OCI-LY7 (cell line): ENCODE data around the gene ST6GALNAC2. TPM values are rescaled to one million over a fixed set of nuclear protein-coding genes. Genes with fewer than 3 reads are reported as not detected.

Experiments
- BruUV-seq: library from RNA; stranded (reverse); fragments of 400-500 nt; replicated peaks from 2 replicates; lab custom pipeline; 2021; lab: Mats Ljungman, UMichigan
- CTCF ChIA-PET: fragments of 300-600 bp; sonication (Branson Sonifier 250); formaldehyde crosslinking; loops from one replicate; lab custom pipeline; 2022; ENCODE audit warnings: antibody characterized with exemption; ENCODE audit not compliant: unreplicated experiment; lab: Charles Lee
- POLR2A ChIA-PET: fragments of 300-600 bp; sonication (Branson Sonifier 250); formaldehyde crosslinking; loops from one replicate; lab custom pipeline; 2022; ENCODE audit warnings: antibody characterized with exemption; lab: Charles Lee
- DNase-seq: peaks from one replicate; pipeline ENCODE4 v3.0.0-alpha.2; 2015; ENCODE audit warnings: low spot score
- H2AFZ ChIP-seq: fragments of 200-600 bp; sonication (generic), shearing (Covaris generic); 2 replicates; pipeline ENCODE4 v1.6.1; 2014; ENCODE audit warnings: mild to moderate bottlenecking, antibody characterized with exemption, low read length, moderate library complexity
- H3K27ac ChIP-seq: fragments of 200-600 bp; sonication (generic); 2 replicates; pipeline ENCODE4 v1.5.1; 2014; ENCODE audit warnings: mixed run types, low read depth, mild to moderate bottlenecking, moderate library complexity, low read length, inconsistent platforms; ENCODE audit not compliant: poor library complexity, severe bottlenecking
- H3K36me3 ChIP-seq: fragments of 200-600 bp; sonication (generic); 2 replicates; pipeline ENCODE4 v1.6.1; 2014; ENCODE audit warnings: mild to moderate bottlenecking, antibody characterized with exemption, low read length, moderate library complexity, mixed read lengths; ENCODE audit not compliant: insufficient read depth
- H3K4me1 ChIP-seq: fragments of 200-600 bp; sonication (generic); 2 replicates; pipeline ENCODE4 v1.5.1; 2014; ENCODE audit warnings: mild to moderate bottlenecking, low read length; ENCODE audit not compliant: insufficient read depth, poor library complexity, severe bottlenecking
- H3K4me2 ChIP-seq: fragments of 200-600 bp; sonication (generic); 2 replicates; pipeline ENCODE4 v1.6.1; 2014; ENCODE audit warnings: mild to moderate bottlenecking, low read length
- H3K4me3 ChIP-seq: fragments of 200-600 bp; sonication (generic); 2 replicates; pipeline ENCODE4 v1.5.1; 2014; ENCODE audit warnings: mild to moderate bottlenecking, low read depth, low read length; ENCODE audit not compliant: poor library complexity, severe bottlenecking
- H3K79me2 ChIP-seq: fragments of 200-600 bp; sonication (generic); 2 replicates; pipeline ENCODE4 v1.6.1; 2016; ENCODE audit warnings: low read depth, mild to moderate bottlenecking, low read length, moderate library complexity, mixed read lengths; ENCODE audit not compliant: insufficient read depth
- H3K9me2 ChIP-seq: fragments of 200-600 bp; sonication (generic); 2 replicates; pipeline ENCODE4 v1.6.1; 2016; ENCODE audit warnings: mild to moderate bottlenecking, low read length, mixed read lengths; ENCODE audit not compliant: insufficient read depth
- H3K9me3 ChIP-seq: fragments of 200-600 bp; sonication (generic); 2 replicates; pipeline ENCODE4 v1.6.1; 2014; ENCODE audit warnings: mild to moderate bottlenecking, mixed run types, low read length, mixed read lengths
- H4K20me1 ChIP-seq: fragments of 200-600 bp; sonication (generic); 2 replicates; pipeline ENCODE4 v1.6.1; 2014; ENCODE audit warnings: mild to moderate bottlenecking, antibody characterized with exemption, low read length, moderate library complexity, mixed read lengths; ENCODE audit not compliant: insufficient read depth
- EZH2phosphoT487 ChIP-seq: fragments of 200-600 bp; sonication (generic); IDR thresholded peaks from 2 replicates; pipeline ENCODE4 v1.6.1; 2018; ENCODE audit warnings: low read depth, borderline replicate concordance, mild to moderate bottlenecking, mixed run types, antibody characterized with exemption, low read length, moderate library complexity, mixed read lengths
- intact Hi-C: fragments of 100-400 bp; cut with micrococcal nuclease; formaldehyde crosslinking; loops from one replicate; pipeline ENCODE4 v1.10.0; 2022; ENCODE audit not compliant: unreplicated experiment
- total RNA-seq, 2 experiments: library from RNA; depleted of rRNA in 1 of 2; stranded (reverse); fragments of >200 nt in 1 of 2; shearing (Covaris generic) in 1 of 2; gene quantifications; 2 replicates each; pipeline ENCODE4 v1.2.3, GENCODE V29; 2014 to 2022
- TF ChIP-seq, protein P1 (sequence below): fragments of 200-600 bp; sonication (generic); conservative IDR thresholded peaks from 2 replicates; pipeline ENCODE4 v1.5.1; 2014; ENCODE audit warnings: mild to moderate bottlenecking, antibody characterized with exemption, low read length, moderate library complexity, mixed read lengths

The ST6GALNAC2 gene
- total RNA-seq, 2 experiments from 2014 or later = not detected

DNA sequence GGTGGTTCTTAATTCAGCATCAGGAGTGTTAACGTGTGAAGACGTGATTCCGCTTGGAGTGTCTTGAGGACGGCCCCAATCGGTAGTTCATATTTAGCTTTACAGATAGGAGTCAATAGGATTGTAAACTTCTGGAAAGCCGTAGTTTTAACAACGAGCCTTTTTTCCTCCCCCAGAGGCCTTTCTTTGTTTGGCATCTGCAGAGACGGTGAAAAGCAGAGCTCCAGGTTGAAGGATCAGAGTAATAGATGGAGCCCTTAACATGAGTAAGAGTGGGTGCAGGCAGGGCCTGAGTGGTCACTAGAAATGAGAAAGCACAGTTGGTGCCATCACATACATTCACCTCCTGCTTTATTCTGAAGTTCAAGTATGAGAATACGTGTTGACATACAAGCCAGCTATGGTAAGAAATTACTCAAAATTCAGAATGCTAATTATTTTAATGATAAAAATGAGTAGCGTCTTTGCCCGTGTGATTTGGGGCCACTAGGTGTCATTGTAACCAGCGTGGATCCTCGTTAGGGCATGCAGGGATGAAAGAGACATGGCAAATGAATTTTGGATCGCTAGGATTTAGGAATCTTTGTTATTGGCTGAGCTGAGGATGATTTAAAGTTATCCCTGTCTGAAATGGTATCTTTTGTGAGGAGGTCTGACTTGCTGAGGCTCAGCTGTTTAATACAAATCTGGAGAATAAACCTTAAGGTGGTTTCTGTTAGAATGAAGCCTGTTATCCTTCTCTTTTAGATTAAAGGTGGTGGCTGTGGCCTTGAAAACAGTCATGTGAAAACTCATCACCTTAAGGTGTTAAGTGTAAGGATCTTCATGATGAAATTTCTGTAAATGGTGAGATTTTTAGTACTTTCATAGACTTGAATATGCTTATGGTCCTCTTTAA is 27.2 kb downstream of the ST6GALNAC2 start:
- Histone ChIP-seq H4K20me1 (peaks cover 33% of the 10 kb centered on the region), H2AFZ (peak overlapping the region; percentile 1; the same call in 1 of the 2 replicates), H3K4me1 (peaks cover 50% of the 10 kb centered on the region), H3K79me2 (peaks cover 63% of the 10 kb centered on the region), H3K4me2 (peak overlapping the region; percentile 84), H3K9me3 (no peaks in the 10 kb centered on the region), H3K27ac (peak overlapping the region; percentile 59), H3K9me2 (no peaks in the 10 kb centered on the region), H3K36me3 (peaks cover 57% of the 10 kb centered on the region), H3K4me3 (peak overlapping the region; percentile 77)
- BruUV-seq = no TSS peak
- POLR2A ChIA-PET = interaction anchor here (0.6 to 5.4 kb wide), 6 partner anchors 9 to 124 kb away, joined by 3 to 53 read pairs (median 4); no protein-coding TSS in a partner anchor
- TF ChIP-seq, protein P1, sequence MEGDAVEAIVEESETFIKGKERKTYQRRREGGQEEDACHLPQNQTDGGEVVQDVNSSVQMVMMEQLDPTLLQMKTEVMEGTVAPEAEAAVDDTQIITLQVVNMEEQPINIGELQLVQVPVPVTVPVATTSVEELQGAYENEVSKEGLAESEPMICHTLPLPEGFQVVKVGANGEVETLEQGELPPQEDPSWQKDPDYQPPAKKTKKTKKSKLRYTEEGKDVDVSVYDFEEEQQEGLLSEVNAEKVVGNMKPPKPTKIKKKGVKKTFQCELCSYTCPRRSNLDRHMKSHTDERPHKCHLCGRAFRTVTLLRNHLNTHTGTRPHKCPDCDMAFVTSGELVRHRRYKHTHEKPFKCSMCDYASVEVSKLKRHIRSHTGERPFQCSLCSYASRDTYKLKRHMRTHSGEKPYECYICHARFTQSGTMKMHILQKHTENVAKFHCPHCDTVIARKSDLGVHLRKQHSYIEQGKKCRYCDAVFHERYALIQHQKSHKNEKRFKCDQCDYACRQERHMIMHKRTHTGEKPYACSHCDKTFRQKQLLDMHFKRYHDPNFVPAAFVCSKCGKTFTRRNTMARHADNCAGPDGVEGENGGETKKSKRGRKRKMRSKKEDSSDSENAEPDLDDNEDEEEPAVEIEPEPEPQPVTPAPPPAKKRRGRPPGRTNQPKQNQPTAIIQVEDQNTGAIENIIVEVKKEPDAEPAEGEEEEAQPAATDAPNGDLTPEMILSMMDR = peak; percentile 97
- no peak for TF ChIP-seq EZH2phosphoT487
- DNase-seq = peak; percentile 57
- CTCF ChIA-PET = interaction anchor here (0.9 to 2.3 kb wide), 6 partner anchors 9 to 169 kb away, joined by 3 to 11 read pairs (median 6); partner anchors contain the start of gene AANAT
- intact Hi-C loops = loop anchor here (1.0 to 5.0 kb wide), 2 partner anchors 66 to 114 kb away; no protein-coding TSS in a partner anchor

DNA sequence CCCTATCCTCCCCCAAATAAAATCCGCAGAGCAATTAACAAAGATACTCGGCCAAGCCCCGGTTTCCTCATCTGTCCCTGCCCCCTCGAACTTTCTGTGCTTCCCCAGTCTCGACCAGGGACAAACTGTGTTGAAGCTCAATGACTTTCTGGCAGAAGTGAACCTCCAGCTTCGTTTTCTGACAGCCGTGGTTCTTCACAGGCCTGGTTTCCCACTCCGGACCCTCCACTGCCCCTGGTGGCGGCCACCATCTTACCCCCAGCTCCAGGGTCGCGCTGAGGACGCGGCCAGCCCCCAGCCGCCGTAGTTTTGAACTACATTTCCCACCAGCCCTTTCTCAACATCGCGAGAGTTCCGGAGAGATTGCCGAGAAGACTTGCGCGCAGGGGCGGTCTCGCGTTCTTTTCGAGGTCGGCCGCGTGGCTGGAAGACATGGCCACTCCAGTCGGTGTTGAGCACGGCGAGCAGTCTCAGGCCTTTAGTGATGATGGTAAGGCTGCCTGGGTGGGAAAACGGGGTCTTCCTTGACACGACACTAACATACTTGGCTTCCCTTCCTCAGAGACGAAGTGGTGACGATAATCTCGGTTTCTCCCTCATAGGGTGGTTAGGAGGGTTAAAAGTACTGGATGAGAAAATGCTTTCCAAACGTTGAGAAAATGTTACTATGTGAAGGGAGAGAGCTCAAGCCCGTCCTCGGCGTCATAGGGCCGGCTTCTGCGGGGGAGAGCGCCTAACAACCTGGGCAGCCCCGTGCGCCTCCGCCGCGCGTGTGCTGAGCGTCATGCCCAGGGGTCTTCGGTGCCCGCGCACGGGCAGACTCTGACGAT is 28.1 kb downstream of the ST6GALNAC2 start:
- Histone ChIP-seq H3K4me3 (peak overlapping the region; percentile 77), H3K79me2 (peaks cover 58% of the 10 kb centered on the region), H3K4me2 (peak overlapping the region; percentile 84), H3K27ac (peak overlapping the region; percentile 59), H3K9me2 (no peaks in the 10 kb centered on the region), H4K20me1 (peaks cover 33% of the 10 kb centered on the region), H3K4me1 (peaks cover 54% of the 10 kb centered on the region), H3K9me3 (no peaks in the 10 kb centered on the region), H2AFZ (peak overlapping the region; percentile 92), H3K36me3 (peaks cover 48% of the 10 kb centered on the region)
- intact Hi-C loops = loop anchor here (1.0 to 5.0 kb wide), 3 partner anchors 29 to 115 kb away; no protein-coding TSS in a partner anchor
- TF ChIP-seq, protein P1 = peak; percentile 81
- no peak for TF ChIP-seq EZH2phosphoT487
- peak; percentile 100 for DNase-seq
- POLR2A ChIA-PET = interaction anchor here (0.5 to 5.4 kb wide), 12 partner anchors 10 to 123 kb away, joined by 3 to 53 read pairs (median 3); no protein-coding TSS in a partner anchor
- CTCF ChIA-PET = interaction anchor here (0.7 to 2.3 kb wide), 10 partner anchors 10 to 204 kb away, joined by 3 to 11 read pairs (median 4); partner anchors contain the start of genes AANAT and PRPSAP1
- TSS peak; percentile 85 for BruUV-seq
